HG02798 (cell line): Measurements from ENCODE around the gene ERC2.

Experiments
- ATAC-seq: cut with Tn5 transposase; IDR thresholded peaks from one replicate; pipeline ENCODE4 v1.9.1; 2021; ENCODE audit warnings: mild to moderate bottlenecking; ENCODE audit not compliant: unreplicated experiment, poor library complexity

ERC2 gene

DNA sequence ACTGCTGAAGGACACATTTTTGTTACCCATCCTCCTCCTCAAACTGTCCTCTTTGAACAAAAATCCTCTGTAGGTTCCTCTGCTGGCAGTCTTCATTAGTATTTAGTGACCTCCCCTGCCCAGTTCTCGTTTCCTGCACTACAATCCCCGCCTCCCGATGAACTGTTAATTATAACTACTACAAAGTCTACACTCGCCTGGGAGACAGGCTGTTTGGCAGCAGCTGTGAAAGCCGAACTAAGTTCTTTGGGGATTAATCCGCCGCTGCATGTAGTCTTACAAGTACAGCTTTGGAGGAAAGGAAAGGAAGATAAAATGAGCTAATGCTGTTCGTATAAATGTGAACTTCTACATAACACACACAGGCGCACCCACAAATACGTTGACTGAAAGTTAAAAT lies 821.2 kb downstream of the ERC2 start:
- no peak for ATAC-seq

DNA sequence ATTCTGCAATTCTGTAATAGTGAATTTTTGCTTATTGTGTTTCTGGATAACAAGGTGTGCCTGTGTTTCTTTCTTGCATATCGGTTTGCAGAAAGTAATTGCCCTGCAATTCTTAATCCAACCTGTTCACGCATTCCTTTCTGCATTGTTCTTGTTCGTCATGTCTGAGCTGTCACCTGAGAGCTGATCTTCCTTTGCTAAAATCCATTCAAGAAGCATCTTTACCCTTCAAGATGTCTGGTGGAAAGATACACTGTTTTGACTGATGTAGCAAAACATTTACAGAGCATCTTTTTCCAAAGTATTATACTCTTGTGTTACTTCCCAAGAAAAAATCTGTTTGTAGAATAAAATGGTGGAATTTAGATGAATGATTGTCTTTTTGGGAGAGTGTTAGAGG lies 822.1 kb downstream of the ERC2 start:
- ATAC-seq, result no peak

DNA sequence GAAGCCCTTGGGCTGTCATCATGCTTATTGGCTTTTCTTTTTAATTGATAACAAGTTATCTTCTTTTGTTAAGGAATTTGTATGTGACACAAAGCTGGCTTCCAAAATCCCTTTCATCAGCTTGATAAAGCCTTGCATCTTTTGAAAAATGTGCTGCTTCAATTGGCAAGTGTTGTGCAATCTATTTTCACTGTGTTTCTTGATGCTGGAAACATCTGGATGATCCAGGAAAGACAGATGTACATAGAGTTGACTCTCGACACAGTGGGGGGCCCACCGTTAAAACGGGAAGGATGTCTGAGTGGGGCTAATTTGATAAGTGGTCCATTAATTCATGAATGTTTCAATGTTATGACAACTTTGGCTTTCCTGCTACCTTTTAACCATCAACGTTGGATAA lies 822.8 kb downstream of the ERC2 start:
- no peak for ATAC-seq

DNA sequence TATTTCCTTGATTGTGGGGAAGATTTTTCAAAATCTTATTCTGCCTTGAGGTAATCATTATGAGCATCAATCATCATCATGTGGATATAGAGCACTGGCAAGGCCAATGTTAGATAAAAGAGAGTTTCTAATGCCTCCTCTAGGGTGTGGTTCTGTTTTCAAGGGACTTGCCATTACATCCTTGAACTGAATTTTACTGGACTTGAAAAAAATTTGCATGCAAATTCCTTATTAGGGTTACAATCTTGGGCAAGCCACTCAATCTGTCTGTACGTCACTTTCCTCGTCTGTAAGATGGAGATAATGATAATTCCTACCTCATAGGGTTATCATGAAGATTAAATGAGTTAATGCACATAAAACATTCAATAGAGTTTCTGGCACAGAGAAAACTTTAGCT lies 825.0 kb downstream of the ERC2 start:
- no peak for ATAC-seq

DNA sequence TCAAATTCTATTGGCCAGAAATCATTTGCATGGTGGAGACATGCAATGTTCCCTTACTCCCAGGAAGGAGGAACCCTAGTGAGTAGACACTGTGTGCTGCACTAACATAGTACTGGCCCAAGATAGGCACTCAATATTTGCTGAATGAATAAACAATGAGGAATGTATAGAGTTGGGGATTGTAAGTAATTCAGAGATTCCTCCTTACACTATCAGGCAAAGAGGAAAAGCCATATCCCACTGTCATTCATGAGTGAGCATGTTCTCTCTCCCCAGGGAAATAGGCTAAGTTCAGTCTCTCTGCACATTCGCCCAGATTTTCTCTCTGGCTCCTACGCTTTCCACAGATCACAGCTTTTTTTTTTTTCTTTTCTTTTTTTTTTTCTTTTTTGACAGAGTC lies 826.3 kb downstream of the ERC2 start:
- no peak for ATAC-seq

DNA sequence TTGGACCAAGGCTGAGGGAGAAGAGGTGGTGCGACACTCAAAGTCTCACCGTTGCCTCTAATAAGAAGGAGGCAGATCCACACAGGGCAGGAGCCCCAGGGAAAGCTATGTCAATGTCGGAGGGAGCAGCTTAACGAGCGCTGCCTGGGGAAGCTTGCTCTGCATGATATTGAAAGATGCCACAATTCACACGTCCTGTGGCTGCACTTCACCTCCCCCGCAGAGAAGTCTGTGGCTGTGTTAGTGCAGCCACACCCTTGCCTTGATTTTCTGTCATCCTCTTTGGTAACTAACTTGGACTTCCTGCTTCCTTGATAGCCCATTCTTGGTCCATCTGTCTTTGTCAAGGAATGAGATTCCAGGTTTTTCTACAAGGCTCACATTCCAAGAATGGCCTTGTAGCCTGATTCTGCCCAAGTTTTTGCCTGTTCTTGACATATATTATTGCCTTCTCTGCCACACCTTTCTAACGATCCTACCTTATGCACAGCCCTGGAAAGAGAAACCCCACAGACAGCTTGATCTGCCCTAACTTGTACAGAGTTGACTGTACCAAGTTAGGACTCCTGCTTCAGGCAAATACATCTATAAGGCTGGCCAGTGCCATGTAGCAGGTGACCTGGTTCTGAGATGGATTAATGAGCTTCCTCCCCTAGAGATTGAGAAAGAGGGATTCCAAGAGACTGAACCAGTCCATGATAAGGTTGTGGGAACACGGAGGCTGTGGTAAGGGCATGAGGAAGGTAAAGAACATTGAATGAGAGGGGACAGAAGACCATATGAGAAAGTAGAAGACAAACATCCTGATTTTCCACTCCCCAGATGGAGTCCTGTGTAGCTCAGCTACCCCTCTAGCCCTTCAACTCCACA lies 828.1 kb downstream of the ERC2 start:
- ATAC-seq, result no peak

DNA sequence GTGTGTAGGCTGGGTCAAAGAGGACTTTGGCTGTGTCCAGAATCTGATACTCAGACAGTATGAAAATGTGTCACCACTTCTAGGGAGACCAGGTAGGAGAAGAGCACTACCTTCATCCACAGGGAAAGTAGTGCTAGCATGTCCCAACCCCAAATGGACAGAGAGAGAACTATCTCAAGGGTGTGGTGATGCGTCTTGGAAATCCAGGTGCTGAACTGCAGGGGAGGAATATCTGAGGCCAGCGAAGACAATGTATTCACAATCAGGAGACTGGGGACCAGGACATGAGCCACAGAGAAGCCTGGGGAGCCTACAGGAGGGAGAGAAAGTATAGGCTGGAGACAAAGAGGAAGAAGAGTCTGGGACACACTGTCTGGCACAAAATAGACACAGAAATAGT lies 829.1 kb downstream of the ERC2 start:
- ATAC-seq, result no peak

DNA sequence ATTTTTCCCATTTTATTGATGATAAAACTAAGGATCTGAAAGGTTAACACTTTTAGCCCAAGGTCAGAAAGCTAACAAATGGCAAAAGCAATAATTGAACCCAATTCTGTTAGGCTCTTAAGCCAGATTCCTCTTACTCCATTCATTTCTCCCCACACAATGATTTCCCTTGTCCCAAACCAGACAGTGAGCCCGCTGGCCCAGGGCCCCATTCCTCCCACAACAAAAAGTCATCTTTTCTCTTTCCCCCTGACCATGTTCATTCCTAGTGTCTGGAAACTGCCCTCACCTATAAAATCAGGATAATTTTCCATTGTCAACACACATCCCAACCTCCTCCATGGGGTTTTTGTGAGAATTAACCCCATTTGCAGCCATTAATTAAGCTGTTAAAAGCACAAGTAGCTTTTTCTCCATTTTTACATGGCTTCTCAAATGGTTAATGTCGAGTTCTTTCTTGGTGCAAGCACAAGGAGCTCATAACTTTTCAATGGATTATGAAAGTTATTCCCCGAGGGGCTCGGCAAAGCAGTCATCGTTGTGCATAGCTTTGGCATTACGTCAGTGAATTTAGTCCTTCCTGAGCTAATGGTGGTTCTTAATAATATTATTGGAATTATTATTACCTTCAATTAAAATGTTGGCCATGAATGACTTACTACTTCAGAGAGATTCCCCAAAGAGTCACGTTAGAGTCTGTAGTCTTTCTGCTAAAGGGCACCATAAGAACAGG lies 830.2 kb downstream of the ERC2 start:
- no peak for ATAC-seq

DNA sequence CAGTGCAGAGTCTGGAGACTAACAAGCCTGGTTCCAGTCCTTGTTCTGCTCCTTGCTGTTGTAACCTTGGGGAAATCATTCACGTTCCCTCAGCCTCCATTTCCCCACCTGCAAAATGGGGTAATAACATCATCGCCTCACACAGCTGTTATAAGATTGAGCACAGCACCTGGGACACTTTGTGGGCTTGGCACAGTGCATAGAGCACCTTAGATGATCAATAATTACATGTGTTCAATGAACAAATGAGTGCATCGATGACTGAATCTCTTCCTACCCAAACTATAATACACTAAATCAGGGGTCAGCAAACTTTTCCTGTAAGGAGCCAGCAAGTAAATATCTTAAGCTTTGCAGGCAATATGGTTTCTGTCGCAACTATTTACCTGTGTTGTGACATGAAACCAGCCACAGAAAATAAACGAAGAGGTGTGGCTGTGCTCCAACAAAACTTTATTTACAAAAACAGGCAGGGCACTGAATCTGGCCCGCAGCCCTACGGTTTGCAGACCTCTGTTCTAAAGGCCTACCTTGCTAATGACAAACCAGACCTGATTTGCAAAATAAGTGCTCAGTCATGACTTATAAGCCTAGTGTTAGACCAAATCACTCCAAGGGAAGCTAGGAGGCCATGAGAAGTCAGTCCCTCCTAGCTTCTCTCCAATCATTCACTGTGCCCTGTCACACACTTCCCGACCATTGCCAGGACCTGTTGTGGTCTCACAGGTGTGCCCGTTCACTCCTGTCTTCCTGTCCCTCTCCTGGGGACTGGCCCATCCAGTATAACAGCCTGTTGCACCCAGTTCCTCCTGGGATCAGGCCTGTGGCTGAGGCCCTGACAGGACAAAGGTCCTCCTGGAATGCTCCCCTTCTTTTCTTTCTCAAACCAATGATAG lies 831.7 kb downstream of the ERC2 start:
- no peak for ATAC-seq

DNA sequence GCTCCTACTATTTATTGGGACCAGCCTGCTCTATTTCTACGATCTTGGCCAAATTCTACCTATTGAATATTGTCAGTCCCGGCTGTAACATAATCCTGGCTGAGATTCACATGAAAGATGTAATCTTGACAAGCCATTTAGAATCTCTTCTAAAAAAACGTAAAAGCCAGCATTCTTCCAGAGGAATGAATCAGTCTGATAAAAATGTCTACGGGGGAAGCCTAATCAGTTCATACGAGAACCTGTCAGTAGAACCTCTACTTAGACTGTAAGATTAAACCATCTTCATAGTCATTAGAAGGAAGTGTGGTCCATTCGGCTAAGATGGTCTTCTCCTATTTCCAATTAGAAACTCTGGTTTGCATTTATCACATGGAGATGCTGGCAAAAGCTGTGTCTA lies 833.9 kb downstream of the ERC2 start:
- ATAC-seq, result no peak

DNA sequence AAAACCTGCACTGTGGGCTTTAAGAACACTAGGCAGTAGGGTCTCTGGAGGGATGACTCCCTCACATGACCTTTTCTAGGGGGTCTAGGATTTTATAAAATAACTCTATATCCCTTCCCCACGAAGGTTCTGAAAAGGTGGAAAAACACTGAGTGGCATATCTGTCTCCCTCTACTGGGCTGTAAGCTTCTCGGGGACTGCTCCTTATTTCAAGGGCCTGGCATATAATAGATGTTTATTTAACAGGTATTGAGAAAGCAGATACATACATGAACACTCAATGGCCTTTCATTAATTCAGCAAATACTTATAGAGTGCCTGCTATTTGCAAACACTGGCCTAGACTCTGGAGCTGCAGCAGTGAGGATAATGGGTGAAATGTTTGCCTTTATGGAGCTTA lies 834.9 kb downstream of the ERC2 start:
- no peak for ATAC-seq

DNA sequence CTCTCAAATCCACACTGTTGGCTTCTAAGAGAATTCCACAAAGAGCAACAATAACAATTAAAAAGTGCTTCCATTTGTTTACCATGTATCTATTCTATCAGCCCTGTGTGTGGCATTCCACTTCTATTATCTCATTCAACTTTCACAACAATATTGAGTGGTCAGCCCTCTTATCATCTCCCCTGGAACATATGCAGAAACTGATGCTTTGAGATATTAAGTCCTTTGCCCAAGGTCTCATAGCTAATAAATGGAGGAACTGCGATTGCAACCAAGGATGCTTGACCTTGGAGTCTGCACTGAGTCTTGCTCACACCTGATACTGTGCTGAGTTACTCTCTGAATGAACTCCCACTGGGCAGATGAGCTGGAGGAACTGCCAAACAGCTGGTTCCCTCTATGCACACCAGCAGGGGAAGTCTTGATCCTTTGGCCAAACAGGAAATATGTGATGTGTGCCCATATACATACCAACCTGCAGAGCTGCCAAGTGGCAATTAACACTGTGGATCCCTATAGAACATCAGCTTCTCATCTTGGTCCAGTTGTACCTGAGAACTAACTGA lies 836.4 kb downstream of the ERC2 start:
- ATAC-seq, result no peak

DNA sequence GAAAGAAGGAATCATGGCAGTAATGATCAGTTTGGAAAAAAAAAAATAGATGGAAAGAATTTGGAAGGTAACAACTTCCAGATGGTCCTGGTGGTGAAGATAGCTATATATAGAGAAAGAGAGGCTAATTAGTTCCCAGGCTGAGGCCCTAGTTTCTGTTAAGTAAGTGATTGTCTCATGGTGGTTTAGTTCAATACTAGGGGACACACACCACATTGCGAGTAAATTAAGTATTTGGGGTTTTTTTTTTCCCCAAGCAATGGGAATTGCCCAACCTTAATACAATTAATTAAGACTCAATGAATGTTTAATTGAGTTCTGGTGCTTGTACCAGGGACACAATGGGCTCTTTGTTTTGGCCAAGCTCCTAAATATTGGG lies 837.4 kb downstream of the ERC2 start:
- ATAC-seq, result no peak

DNA sequence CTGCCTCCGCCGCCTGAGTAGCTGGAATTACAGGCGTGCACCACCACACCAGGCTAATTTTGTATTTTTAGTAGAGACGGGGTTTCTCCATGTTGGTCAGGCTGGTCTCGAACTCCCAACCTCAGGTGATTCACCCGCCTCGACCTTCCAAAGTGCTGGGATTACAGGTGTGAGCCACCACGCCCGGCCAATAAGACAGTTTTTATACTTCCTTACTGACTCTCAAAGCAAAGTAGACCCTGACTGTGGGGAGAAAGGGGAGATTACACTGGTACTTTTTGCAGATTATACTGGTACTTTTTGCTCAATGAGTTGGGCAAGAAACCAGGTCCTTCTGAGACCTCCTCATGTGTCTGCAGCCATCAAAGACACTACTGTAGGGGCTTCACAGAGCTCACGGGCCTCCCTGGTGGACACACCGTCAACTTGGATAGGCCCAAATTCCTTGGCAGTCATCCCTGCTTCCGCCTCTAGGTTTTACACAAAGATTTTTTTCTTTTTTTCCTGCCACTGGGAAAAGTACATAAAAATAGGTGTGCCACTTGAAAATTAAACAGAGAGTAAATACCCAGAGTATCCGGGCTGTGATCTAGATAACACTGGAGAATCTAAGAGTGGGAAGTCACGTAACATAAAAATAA lies 837.9 kb downstream of the ERC2 start:
- ATAC-seq, result no peak

DNA sequence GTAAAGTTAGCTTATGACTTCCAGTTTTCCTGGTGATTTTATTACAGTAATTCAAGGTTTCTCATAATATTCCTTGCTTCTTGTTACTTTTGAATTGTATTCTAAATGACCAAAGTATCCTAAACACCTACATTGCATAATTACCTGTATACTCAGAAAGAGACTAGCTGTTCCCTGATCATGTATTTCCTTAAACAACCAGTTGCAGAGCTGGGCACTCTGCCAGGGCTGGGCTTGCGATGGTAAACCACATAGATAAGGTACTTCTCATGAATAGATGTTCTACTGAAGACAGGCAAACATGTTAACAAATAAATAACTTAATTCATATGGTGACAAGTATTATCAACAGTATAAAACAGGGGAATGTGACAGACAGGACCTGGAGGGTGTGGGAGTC lies 838.8 kb downstream of the ERC2 start:
- no peak for ATAC-seq

DNA sequence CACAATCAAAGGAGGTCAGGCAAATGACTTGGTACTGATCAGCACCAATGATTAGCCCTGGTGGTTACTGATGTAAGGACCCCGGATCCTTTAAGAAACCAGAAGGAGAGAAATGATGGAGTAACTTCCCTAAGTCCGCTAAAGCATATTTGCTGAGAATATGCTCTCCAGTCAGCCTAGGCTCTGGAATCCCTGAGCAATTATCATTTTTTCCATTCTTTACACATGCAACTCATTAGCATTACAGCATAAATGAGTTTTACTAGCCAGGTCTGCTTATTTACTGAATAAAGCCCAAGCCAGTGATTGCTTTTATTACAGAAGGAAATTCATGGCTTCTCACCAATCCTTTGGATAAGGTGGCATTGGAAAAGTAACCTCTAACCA lies 842.0 kb downstream of the ERC2 start:
- no peak for ATAC-seq

DNA sequence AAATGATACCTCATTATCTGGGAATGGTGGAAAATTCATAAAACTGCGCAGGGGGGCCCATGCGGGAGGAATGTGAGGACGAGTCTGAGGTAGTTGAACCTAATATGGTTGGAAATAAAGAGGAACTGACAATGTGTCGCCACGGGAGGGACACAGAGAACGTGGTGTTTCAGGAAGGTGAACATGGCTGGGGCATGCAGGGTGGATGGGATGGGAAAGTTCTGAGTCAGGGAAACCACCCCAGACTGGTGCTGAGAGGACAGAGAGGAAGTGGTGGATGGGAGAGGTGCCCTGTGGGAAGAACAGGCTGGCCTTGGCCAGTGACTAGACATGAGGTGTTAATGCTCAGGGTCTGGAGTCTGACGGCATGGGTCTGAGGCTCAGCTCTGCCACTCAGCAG lies 844.0 kb downstream of the ERC2 start:
- ATAC-seq, result no peak

DNA sequence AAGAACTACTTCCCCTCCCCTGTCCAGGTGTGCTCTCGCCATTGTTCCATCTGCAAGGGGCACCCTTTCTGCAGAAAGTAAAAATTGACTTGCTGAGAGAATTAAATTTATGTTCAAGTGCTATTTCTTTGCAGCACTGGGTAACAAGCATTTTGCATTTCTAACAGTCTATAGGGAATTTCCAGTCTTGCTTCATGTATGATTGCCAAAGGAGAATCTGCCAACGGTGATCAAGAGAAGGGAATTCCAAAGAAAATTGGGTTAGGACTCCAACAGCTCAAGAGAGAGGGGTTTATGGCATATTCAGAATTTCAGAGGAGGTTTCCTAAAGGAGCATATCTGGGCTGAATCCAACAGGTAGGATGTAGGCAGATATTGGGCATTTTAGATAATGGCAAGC lies 844.5 kb downstream of the ERC2 start:
- no peak for ATAC-seq

DNA sequence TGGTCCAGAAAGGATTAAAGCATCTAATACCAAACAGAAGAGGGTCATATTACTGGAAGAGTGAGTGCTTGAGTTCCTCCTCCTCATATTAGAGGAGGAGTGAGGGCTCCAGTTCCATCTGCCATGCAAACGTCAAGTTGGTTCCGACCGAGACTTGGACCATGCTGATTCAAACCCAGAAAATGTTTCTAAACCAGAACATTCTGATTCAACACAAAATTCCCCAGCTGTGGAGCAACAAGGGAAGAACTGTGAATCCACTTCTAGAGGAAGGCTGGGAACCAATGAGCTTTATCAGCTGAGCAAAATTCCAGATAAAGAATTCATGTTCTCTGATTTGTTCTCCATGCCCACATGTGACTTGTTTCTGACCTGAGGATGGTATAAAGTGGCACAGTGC lies 845.5 kb downstream of the ERC2 start:
- no peak for ATAC-seq

DNA sequence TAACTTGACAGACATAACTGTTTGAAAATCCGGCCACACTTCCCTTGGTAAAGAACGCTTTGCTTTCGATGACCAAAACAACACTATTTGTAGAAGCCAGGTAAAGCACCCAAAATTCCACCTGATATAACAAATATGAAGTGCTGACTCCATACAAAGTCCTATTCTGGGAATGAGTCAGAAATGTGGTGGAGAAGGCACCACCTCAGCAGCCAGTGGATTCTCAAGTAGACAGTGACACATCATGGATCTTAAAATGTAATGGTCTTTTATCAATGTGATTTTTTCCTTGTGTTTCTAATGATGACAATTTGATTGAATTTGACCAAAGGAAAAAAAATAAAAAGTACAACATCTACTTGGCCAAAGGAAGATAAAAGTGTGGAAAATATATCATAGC lies 846.2 kb downstream of the ERC2 start:
- ATAC-seq, result no peak
